ENCODE data around the gene ABCF2. TPM values are rescaled to one million over a fixed set of nuclear protein-coding genes. Genes with fewer than 3 reads are reported as not detected.

Gene ABCF2
- polyA plus RNA-seq, 1 of the 3 experiments (the other 2 are of a cell fraction), result 75.4 TPM

DNA sequence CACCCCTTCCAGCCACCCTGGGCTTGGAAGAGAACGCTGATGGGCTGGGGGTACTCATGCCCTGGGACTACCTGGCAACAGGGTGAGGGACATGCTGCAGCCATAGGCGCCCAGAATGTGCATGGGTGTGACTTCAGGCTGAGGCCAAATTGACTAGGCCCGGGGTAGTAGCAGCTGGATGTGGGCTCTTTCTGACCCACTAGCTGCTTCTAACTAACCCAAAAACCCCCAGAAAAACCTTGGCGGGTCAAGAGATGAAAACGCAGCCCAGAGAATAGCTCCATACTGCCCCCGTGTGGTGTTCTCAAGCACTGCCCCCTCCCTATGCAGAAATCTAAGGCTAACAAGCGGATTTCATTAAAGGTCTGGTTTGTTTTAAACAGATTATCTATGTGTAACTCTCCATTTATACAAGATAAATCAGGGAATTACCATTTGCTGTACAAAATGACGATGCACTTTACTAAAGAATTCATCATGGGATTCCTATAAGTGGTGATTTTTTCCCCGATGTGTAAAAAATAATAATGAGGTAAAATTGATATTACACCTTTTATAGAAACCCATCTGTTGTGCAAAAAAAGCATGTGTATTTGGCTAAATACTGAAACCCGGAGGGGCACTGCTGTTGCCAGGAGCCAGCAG lies 17.3 kb upstream of the ABCF2 start:
- WGBS (ENCODE audit: low lambda C conversion rate), result 22% methylated on average over 10 of the region's 10 CpGs
- H3K27ac ChIP-seq (ENCODE audit: low read depth in 2 of 2, low read length in 1 of 2), result peak overlapping the region in 1 of 2 experiments; percentile 59; a peak in 1 of 4 replicates
- TF ChIP-seq RFX5 (IDR thresholded peaks at IDR 0.05; ENCODE audit: low read length), result 0 out of 2 replicates have a peak, but pooled peaks have one; percentile 31
- TF ChIP-seq CHD2 (IDR thresholded peaks at IDR 0.05; ENCODE audit: low read length, partially characterized antibody), result peak; percentile 50
- TF ChIP-seq, protein P1, sequence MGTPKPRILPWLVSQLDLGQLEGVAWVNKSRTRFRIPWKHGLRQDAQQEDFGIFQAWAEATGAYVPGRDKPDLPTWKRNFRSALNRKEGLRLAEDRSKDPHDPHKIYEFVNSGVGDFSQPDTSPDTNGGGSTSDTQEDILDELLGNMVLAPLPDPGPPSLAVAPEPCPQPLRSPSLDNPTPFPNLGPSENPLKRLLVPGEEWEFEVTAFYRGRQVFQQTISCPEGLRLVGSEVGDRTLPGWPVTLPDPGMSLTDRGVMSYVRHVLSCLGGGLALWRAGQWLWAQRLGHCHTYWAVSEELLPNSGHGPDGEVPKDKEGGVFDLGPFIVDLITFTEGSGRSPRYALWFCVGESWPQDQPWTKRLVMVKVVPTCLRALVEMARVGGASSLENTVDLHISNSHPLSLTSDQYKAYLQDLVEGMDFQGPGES (IDR thresholded peaks at IDR 0.05; ENCODE audit: low read depth, low read length), result no peak
- TF ChIP-seq YY1 (IDR thresholded peaks at IDR 0.05; ENCODE audit: low read depth), result no peak
- TF ChIP-seq, protein P2, sequence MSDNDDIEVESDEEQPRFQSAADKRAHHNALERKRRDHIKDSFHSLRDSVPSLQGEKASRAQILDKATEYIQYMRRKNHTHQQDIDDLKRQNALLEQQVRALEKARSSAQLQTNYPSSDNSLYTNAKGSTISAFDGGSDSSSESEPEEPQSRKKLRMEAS (IDR thresholded peaks at IDR 0.05; ENCODE audit: low read depth), result no peak
- no peak for TF ChIP-seq MEF2A (IDR thresholded peaks at IDR 0.05; ENCODE audit: borderline replicate concordance, low read depth)
- no peak for TF ChIP-seq TEAD4 (IDR thresholded peaks at IDR 0.05; ENCODE audit: borderline replicate concordance, insufficient read depth)
- TF ChIP-seq JUND (IDR thresholded peaks at IDR 0.05), result no peak
- TF ChIP-seq, protein P3, sequence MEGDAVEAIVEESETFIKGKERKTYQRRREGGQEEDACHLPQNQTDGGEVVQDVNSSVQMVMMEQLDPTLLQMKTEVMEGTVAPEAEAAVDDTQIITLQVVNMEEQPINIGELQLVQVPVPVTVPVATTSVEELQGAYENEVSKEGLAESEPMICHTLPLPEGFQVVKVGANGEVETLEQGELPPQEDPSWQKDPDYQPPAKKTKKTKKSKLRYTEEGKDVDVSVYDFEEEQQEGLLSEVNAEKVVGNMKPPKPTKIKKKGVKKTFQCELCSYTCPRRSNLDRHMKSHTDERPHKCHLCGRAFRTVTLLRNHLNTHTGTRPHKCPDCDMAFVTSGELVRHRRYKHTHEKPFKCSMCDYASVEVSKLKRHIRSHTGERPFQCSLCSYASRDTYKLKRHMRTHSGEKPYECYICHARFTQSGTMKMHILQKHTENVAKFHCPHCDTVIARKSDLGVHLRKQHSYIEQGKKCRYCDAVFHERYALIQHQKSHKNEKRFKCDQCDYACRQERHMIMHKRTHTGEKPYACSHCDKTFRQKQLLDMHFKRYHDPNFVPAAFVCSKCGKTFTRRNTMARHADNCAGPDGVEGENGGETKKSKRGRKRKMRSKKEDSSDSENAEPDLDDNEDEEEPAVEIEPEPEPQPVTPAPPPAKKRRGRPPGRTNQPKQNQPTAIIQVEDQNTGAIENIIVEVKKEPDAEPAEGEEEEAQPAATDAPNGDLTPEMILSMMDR (IDR thresholded peaks at IDR 0.05), result peak; percentile 100
- no peak for TF ChIP-seq EZH2phosphoT487 (IDR thresholded peaks at IDR 0.05; ENCODE audit: borderline replicate concordance, low read depth)
- TF ChIP-seq, protein P4, sequence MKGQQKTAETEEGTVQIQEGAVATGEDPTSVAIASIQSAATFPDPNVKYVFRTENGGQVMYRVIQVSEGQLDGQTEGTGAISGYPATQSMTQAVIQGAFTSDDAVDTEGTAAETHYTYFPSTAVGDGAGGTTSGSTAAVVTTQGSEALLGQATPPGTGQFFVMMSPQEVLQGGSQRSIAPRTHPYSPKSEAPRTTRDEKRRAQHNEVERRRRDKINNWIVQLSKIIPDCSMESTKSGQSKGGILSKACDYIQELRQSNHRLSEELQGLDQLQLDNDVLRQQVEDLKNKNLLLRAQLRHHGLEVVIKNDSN (IDR thresholded peaks at IDR 0.05; ENCODE audit: borderline replicate concordance, low read depth), result no peak
- no peak for TF ChIP-seq GABPA (IDR thresholded peaks at IDR 0.05; ENCODE audit: low read depth)
- no peak for TF ChIP-seq FOXJ3 (CRISPR knock-in tag; IDR thresholded peaks at IDR 0.05)
- no peak for TF ChIP-seq FOSL2 (IDR thresholded peaks at IDR 0.05; ENCODE audit: borderline replicate concordance, low read depth)
- TF ChIP-seq NRF1 (IDR thresholded peaks at IDR 0.05; ENCODE audit: low read depth, low read length), result no peak
- TF ChIP-seq, protein P5, sequence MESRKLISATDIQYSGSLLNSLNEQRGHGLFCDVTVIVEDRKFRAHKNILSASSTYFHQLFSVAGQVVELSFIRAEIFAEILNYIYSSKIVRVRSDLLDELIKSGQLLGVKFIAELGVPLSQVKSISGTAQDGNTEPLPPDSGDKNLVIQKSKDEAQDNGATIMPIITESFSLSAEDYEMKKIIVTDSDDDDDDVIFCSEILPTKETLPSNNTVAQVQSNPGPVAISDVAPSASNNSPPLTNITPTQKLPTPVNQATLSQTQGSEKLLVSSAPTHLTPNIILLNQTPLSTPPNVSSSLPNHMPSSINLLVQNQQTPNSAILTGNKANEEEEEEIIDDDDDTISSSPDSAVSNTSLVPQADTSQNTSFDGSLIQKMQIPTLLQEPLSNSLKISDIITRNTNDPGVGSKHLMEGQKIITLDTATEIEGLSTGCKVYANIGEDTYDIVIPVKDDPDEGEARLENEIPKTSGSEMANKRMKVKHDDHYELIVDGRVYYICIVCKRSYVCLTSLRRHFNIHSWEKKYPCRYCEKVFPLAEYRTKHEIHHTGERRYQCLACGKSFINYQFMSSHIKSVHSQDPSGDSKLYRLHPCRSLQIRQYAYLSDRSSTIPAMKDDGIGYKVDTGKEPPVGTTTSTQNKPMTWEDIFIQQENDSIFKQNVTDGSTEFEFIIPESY (IDR thresholded peaks at IDR 0.05; ENCODE audit: borderline replicate concordance, low read depth), result no peak
- no peak for TF ChIP-seq TCF12 (IDR thresholded peaks at IDR 0.05)
- no peak for TF ChIP-seq ELF1 (IDR thresholded peaks at IDR 0.05)
- TF ChIP-seq FOXM1 (IDR thresholded peaks at IDR 0.05; ENCODE audit: low read depth), result no peak
- TF ChIP-seq, protein P6, sequence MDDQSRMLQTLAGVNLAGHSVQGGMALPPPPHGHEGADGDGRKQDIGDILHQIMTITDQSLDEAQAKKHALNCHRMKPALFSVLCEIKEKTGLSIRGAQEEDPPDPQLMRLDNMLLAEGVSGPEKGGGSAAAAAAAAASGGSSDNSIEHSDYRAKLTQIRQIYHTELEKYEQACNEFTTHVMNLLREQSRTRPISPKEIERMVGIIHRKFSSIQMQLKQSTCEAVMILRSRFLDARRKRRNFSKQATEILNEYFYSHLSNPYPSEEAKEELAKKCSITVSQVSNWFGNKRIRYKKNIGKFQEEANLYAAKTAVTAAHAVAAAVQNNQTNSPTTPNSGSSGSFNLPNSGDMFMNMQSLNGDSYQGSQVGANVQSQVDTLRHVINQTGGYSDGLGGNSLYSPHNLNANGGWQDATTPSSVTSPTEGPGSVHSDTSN (IDR thresholded peaks at IDR 0.05), result no peak
- peak in 1 of 2 experiments; percentile 59; a peak in 2 of 4 replicates for TF ChIP-seq EP300 (IDR thresholded peaks at IDR 0.05; ENCODE audit: borderline replicate concordance in 1 of 2, low read depth in 1 of 2, low read length in 1 of 2)
- TF ChIP-seq RXRA (IDR thresholded peaks at IDR 0.05; ENCODE audit: borderline replicate concordance, low read depth), result no peak
- no peak for TF ChIP-seq NFIC (IDR thresholded peaks at IDR 0.05; ENCODE audit: borderline replicate concordance)

More for the DNA sequence above, 17.3 kb upstream of the ABCF2 start:
- Histone ChIP-seq H3K4me3 (ENCODE audit: low read depth in 2 of 2, low read length in 1 of 2) (peak overlapping the region; percentile 39 to 46; a peak in 2 of 4 replicates), H3K27me3 (ENCODE audit: insufficient read depth) (no peaks in the 10 kb centered on the region), H4K20me1 (ENCODE audit: insufficient read depth) (peaks cover 24% of the 10 kb centered on the region), H3K9me2 (no peaks in the 10 kb centered on the region), H3K4me1 (ENCODE audit: control insufficient read depth in 1 of 2, insufficient read depth in 2 of 2, low read depth in 1 of 2, low read length in 1 of 2) (peaks cover 35 to 45% of the 10 kb centered on the region in 2 experiments), H3K36me3 (replicated peaks in 1 of 2; ENCODE audit: control insufficient read depth in 1 of 2, insufficient read depth in 2 of 2, low read length in 1 of 2) (peaks cover 9 to 37% of the 10 kb centered on the region in 2 experiments), H3F3A (replicated peaks; ENCODE audit: insufficient read depth) (peaks cover 39% of the 10 kb centered on the region), H2AFZ (ENCODE audit: low read depth) (no peak overlapping the region), H3K9me3 (no peaks in the 10 kb centered on the region), H3K9ac (no peak overlapping the region), H3K4me2 (peak overlapping the region; percentile 90), H3K79me2 (ENCODE audit: insufficient read depth) (peaks cover 28% of the 10 kb centered on the region)
- DNase-seq, result peak; percentile 93
- POLR2A ChIA-PET, result interaction anchor here (0.6 to 3.7 kb wide), 3 partner anchors 8 to 17 kb away, joined by 3 to 20 read pairs (median 18); partner anchors contain the start of genes ABCF2 and CHPF2
- CTCF ChIA-PET, result interaction anchor here (0.6 to 6.2 kb wide), 67 partner anchors 8 to 389 kb away, joined by 3 to 122 read pairs (median 6); partner anchors contain the start of genes ABCF2, ASB10, CHPF2 and GBX1

All from SK-N-SH (cell line).